A673 (cell line): ENCODE data around the gene CYSTM1.

ENCODE experiments used
- CTCF ChIP-seq: fragments of 300-800, 200-600 bp; sonication (generic); conservative IDR thresholded peaks from 2 replicates; pipeline ENCODE4 v1.5.1; 2017; ENCODE audit warnings: low read depth, mild to moderate bottlenecking, antibody characterized with exemption, low read length, moderate library complexity, mixed read lengths
- EZH2 ChIP-seq: fragments of 200-600 bp; sonication (generic); IDR thresholded peaks from 2 replicates; pipeline ENCODE4 v1.6.1; 2017; ENCODE audit warnings: borderline replicate concordance, low read depth, mild to moderate bottlenecking, mixed read lengths, antibody characterized with exemption, low read length; ENCODE audit not compliant: poor library complexity, severe bottlenecking

- TF ChIP-seq EZH2 (no peak), CTCF (no peak)
Measured at GRCh38 chr5:140232731-140233130, 57.7 kb downstream of the CYSTM1 start.
